Thoracic aorta (tissue), 2 donors: ENCODE results near the gene USP32. TPM values are rescaled to one million over a fixed set of nuclear protein-coding genes. Genes with fewer than 3 reads are reported as not detected.

Experiments
- total RNA-seq, 2 donors: library from RNA; depleted of rRNA; stranded (reverse); fragments of >200 nt; gene quantifications; one replicate each; pipeline versions ENCODE4 v1.1.0 to v1.2.3, GENCODE V29; 2016

USP32 gene
- total RNA-seq, 2 donors from 2014 or later: 24.8 to 58.4 TPM

Other genes starting within 250 kb of the USP32 start
- 1 to 10 TPM; 1.2 to 4.3 TPM for gene CA4, start 242.2 kb downstream of the USP32 start, total RNA-seq
- not detected for gene CHCT1, start 30.4 kb upstream of the USP32 start, total RNA-seq
- gene APPBP2, start 134.1 kb upstream of the USP32 start, total RNA-seq: 10 to 100 TPM; 21.5 to 33.1 TPM
- gene PPM1D, start 208.1 kb upstream of the USP32 start, total RNA-seq: 10 to 100 TPM; 13.7 to 17.8 TPM